HG02938 (cell line): Measurements from ENCODE around the gene OMP.

ENCODE experiments used
- ATAC-seq: cut with Tn5 transposase; IDR thresholded peaks from one replicate; pipeline ENCODE4 v1.9.1; 2021; ENCODE audit warnings: mild to moderate bottlenecking, moderate library complexity; ENCODE audit not compliant: unreplicated experiment

OMP gene

DNA sequence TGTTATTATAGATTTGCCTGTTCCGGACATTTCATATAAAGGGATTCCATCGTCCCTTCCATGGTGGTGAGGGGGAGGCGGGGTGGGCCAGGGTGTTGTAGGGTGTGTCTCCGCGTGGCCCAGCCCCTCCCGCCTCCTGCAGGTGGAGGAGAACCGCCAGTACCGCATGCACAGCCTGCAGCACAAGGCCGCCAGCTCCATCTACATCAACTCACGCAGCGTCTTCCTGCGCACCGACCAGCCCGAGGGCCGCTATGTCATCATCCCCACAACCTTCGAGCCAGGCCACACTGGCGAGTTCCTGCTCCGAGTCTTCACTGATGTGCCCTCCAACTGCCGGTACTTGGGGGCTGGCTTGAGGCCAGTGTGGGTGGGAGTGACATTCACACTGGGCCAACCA, 17.9 kb downstream of the OMP start:
- no peak for ATAC-seq

DNA sequence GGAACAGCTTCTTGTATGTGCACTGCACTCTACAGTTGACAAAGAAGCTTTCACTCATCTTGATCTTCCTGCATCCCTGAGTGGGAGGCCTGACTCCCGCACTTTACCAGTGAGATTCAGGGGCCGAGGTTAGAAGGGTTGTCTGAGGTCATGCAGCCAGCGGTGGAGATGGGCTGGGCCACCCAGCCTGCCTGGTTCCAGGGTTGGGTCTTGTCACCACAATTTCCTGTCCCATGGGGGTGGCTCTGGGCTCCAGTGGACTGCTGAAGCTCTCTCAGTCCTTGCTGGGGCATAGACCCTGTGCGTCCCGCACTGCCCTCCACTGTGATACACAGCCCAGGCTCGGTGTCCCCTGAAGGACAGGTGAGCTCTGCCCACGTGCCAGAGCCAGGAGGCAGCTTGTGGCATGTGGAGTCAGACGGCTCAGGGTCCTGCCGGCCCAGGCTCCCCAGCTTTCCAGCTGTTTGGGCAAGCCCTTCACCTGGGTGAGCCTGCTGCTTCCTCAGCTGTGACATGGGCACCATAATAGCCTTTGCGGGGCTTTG, 18.5 kb downstream of the OMP start:
- ATAC-seq, result no peak

DNA sequence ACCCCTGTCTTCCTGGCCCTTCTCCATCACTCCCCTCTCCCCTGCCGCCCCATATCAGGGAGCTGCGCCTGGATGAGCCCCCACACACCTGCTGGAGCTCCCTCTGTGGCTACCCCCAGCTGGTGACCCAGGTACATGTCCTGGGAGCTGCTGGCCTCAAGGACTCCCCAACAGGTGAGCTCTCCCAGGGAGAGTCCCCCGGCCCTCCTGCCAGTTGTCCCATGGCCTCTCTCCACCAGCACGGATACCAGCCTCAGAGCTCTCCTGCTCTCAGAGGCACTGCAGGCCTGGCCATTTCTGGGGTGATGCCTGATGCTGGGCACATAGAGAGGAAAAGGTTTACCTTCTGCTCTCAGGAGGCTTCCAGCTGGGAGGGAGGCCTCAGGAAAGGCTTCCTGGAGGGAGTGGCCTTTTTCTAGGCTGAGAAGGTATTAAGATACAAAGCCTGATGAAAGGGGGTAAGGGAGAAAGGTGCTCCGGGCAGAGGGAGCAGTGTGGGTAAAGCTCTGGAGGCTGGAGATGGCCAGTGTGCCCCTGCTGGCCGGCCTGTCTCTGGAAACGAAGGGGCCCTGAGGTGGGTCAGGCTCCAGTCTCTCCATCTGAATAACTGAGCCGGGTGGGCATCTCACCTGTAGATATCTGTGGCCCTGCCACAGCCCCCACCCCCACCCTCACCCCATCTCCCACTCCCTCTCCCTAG, 19.4 kb downstream of the OMP start:
- ATAC-seq, result no peak

DNA sequence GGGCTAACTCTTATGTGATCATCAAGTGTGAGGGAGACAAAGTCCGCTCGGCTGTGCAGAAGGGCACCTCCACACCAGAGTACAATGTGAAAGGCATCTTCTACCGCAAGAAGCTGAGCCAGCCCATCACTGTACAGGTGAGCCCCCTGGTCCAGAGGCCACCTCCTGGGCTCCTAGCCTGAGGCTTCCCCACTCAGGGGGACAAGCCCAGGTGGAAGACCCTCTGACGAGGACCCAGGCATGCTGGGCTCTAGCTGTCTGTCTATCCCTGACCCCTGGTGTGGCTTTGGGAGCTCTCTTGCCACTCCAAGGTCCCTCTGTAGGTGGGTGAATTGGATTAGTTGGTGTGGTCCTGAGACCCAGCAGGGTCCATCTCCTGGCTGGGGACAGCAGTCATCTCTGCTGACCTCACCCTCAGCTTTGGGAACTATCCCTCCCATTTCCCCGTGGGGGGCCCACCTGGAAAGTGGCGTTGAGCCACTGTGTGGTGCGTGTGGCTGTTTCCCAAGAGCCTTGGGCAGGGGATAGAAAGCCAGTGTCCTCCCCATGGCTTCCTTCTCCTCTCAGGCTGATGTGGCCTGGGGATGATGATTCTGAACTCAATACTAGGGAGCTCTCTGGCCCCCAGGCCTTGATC, 20.1 kb downstream of the OMP start:
- ATAC-seq, result no peak

DNA sequence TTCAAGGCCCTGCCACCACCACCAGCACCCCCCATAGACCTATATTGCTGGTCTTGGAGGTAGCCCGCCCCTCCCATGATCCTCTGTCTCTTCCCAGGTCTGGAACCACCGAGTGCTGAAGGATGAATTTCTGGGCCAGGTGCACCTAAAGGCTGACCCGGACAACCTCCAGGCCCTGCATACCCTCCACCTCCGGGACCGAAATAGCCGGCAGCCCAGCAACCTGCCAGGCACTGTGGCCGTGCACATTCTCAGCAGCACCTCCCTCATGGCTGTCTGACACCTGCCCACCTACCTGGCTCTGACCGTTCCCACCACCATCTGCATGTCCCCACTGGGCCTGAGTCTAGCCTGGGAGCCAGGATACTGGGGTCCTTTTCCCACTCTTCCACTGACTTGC, 21.0 kb downstream of the OMP start:
- ATAC-seq, result no peak

DNA sequence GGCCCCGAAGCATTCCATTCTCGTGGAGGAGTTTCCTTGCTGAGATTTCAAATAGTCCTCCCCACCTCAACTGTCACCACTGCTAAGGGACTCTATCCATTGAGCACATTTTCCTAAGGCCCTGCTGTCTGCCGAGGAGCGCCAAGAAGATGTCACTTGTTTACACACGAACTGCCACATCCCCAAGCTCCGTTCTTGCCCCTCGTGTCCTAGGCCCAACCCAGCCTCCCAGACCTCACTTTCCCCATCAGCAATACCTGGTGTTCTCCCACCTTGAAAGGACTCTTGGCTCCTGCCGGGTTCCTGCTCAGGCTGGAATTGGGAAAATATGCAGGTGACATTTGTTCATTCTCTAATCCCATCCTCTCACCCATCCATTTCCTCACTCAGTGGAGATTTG, 21.4 kb downstream of the OMP start:
- ATAC-seq, result no peak

DNA sequence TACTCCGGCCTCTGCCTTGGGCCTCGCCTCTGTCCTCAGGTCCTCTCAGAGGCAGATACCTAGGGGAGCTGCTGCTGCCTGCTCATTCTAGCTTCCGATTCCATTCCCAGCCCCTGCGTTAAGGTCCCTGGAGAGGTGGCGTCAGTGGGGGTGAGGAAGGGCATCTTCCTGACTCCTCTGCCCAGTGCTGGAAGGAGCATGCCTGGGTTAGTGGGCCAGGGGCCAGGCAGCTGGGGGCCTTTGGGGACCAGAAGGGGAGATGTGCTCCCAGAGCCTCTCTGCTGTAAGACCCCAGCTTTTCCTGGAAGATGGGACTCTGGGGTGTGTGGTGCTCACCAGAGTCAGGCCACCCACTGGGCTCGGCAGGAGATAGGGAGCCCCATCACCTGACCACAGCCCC, 21.8 kb downstream of the OMP start:
- ATAC-seq, result no peak

DNA sequence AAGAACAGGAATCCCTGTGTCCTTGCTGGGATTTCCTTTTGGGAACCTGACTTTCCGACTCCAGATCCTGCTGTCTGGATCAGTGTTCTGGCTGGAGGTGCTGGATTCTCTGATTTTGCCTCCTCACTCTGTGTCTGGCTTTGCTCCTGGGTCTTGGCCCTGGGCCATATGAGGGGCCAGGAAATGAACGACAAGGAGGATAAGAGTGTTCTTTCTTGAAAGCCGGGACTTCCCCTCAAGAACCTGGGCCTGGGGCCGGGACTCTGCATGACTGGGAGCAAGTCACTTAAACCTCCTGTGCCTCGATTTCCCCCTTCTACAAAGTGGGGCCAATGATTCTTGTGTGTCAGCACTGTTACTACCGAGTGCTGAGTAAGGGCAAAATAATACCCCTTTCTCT, 22.6 kb downstream of the OMP start:
- no peak for ATAC-seq

DNA sequence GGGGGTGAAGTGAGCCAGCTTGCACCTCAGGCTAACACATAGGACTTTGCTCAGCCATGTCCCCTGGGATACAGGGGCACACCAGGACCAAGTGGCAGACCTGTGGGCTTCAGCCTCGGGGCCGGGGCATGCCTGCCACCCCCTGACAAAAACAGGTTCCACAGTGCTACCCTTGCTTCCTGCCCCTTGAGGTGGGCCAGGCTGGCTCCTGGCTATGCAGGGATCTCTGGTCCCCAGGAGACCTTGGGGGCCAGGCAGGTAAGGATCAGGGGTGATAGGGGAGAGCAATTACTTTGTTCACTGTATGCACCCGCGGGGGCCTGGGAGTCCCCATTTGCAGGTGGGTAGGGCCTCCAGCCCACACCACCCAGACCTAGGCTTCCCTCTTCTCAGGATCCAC, 23.1 kb downstream of the OMP start:
- ATAC-seq, result no peak

DNA sequence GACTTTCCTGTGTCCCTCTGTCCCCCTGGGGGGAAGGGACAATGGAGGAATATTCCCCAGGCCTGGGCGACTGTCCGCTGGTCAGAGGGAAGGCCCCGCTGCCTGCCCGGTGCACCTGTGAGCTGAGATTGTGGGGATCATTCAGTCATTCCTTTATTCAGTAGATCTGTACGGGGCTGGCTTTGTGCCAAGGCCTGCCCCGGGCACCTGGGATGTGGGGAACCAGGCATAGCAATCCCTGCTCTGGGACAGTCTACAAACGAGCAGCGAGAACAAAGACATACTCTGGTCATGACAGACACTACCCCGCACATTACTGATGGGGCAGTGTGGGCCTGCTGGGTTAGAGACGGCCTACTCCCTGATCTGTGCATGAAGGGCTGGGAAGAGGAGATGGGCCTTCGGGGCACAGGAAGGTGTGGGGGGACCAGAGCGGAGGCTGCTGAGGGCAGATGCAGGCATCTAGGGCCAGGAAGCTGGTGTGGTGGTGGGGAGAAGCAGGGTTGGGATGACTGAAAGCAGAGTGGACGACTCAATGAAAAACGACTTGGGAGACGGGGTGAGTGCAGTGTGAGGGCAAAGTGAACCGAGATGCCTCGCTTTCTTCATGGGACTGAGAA, 23.6 kb downstream of the OMP start:
- ATAC-seq, result no peak

DNA sequence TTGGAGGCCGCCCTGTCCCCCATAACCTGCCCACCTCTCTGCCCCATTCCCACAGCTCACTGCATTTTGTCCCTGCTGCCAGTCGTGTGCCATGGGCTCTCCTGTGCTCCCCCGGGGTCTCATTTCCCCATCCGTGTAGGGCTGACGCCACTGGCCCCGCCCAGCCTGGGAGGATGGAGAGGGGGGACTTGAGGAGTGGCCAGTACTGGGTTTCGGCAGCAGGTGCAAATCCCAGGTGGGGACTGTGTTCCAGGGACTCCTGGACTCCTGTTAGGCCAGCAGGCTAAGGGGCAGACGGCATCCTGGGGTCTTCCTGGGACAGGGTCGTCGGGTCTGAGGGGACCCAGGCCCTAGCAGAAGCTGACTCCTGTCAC, 24.2 kb downstream of the OMP start:
- ATAC-seq, result no peak

DNA sequence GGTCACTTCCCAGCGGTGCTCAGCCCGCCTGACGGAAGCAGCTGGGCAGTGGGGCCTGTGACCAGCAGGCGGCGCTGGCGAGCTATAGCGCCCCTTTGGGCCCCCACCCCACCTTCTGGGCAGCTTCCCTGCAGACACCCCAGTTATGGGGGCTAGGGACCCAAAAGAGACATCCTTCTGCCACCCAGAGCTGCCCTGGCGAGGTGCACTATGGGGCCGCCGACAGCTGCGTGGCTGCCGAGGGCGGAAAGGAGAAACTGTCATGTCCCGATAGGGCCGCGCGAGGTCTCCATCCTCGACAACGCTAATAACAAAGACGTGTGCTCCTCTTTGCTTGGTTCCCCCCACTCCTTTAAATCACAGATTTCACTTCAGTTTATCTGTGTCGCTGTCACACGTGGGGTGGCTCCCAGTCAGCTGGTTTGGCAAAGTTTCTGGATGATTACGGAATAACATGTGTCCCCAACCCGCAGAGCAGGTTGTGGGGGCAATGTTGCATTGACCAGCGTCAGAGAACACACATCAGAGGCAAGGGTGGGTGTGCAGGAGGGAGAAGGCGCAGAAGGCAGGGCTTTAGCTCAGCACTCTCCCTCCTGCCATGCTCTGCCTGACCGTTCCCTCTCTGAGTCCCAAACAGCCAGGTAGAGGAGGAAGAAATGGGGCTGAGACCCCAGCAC, 24.7 kb downstream of the OMP start:
- no peak for ATAC-seq

DNA sequence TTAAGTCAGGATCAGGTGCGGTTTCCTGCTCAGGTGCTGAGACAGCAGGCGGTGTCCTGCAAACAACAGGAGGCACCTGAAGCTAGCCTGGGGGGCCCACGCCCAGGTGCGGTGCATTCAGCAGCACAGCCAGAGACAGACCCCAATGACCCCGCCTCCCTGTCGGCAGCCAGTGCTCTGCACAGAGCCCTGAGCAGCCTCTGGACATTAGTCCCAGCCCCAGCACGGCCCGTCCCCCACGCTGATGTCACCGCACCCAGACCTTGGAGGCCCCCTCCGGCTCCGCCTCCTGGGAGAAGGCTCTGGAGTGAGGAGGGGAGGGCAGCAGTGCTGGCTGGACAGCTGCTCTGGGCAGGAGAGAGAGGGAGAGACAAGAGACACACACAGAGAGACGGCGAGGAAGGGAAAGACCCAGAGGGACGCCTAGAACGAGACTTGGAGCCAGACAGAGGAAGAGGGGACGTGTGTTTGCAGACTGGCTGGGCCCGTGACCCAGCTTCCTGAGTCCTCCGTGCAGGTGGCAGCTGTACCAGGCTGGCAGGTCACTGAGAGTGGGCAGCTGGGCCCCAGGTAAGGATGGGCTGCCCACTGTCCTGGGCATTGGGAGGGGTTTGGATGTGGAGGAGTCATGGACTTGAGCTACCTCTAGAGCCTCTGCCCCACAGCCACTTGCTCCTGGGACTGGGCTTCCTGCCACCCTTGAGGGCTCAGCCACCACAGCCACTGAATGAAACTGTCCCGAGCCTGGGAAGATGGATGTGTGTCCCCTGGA, 25.5 kb downstream of the OMP start, which contains the start of gene MYO7A:
Gene MYO7A (plus strand): TSS at position 327 of the 772 bp plus-strand sequence. CDS start 2,389 bp downstream, outside the sequence.
- no peak for ATAC-seq

DNA sequence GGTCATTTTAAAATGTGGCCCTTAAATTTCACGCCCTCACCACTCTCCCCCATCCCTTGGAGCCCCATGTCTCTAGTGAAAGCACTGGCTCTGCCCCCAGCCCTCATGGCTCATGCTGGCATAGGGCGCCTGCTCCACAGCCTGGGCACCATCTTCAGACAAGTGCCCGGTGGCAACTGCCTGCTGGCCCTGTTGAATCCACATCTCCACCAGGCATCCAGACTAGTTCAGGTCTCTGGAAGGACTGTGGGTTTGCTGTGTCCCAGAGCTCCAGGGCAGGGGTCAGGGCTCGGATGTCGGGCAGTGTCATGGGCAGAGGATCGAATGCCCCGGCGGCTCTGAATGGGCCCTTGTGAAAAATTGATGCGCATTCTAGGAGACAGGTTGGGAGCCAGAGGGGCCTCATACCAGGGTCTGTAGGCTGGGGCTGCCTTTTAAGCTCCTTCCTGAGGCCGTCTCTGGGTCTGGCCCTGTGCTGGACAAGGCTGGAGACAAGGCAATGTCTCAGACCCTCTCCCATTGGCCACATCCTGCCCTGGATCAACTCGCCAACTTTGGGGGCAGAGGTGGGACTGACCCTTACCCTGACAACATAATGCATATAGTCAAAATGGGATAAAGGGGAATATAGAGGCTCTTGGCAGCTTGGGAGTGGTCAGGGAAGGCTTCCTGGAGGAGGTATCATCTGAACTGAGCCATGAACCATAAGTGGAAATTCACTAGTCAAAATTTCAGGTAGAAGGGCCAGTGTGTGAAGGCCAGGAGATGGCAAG, 26.6 kb downstream of the OMP start:
- no peak for ATAC-seq

DNA sequence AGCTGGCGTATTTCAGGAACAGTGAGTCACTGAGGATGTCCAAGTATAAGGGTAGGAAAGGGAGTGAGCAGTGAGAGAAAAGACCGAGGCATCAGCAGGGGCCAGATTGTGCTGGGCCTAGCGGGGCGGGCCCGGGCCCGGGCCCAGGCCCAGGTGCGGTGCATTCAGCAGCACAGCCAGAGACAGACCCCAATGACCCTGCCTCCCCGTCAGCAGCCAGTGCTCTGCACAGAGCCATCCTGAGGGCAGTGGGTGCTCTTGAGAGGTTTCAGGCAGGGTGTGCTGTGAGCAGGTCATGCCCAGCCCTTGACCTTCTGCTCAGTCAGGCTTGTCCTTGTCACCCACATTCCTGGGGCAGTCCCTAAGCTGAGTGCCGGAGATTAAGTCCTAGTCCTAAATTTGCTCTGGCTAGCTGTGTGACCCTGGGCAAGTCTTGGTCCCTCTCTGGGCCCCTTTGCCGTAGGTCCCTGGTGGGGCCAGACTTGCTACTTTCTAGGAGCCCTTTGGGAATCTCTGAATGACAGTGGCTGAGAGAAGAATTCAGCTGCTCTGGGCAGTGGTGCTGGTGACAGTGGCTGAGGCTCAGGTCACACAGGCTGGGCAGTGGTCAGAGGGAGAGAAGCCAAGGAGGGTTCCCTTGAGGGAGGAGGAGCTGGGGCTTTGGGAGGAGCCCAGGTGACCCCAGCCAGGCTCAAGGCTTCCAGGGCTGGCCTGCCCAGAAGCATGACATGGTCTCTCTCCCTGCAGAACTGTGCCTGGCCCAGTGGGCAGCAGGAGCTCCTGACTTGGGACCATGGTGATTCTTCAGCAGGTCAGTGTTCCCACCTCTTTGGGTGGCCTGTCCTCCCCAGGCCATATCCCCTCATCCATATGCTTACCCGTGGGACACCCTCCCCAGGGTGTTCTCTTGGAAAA, 27.5 kb downstream of the OMP start:
- ATAC-seq, result no peak

DNA sequence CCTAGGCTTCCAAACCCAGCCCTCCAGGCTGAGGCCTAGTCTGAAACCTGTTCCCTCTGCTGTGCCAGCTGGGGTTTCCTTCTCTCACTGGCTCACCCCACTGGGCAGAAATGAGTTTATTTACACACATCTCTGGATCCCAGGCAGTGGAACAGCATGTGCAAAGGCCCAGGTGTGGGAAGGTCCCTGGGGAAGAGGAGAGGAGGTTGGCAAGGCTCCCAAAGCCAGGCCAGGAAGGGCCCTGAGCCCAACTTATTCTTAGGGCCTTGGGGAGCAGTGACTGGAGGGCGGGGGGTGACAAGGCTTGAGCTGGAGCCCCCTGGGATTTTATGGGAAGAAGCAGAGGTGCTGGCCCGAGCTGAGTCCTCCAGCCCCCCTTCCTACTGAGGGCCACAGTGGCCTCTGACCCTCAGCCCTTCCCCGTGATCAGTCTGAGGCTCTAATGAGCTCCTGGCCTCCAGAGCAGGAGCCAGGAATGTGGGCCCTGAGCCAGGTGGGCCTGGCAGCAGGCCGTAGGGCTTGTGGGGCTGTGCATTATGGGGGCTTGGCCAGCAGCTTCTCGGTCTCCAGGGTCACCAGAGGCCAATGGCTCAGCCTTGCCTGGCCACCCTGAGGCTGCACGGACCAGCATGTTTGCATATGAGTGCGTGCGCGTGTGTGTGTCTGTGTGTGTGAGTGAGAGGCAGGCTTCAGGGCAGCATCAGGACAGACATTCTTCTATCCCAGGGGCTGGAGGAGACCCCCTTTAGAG, 28.3 kb downstream of the OMP start:
- ATAC-seq, result no peak

DNA sequence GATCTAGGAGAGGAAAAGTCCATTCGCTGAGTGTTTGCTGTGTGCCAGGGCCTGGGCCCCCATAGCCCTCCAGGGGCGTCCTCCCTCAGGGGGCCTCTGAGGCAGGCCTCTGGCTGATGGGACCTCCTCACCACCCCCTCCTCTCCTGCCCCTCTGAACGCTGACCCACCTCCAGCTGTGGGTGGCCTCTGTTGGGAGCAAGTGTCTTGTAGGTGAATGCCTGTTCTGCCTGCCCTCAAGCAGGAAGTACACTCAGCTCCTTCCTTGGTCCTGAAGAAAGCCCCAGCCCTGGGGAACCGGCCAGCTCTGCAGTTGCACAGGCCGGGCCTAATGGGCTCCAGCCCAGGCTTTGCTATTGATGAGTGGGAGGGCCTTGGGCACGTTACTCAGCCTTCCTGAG, 28.9 kb downstream of the OMP start:
- ATAC-seq, result no peak

DNA sequence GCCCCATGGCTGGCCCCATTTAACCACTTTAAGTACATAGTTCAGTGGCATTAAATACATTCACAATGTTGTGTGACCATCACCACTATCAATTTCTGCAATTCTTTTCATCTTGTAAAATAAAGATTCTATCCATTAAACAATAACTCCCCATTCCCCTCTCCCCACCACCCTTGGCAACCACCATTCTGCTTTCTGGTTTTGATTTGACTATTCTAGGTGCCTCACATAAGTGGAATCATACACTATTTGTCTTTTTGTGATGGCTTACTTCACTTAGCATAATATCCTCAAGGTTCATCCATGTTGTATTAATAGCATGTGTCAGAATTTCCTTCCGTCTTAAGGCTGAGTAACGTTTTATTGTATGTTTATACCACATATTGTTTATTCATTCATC, 32.4 kb downstream of the OMP start:
- ATAC-seq, result no peak
